ENCODE measurements around the gene PDZRN3. TPM values are rescaled to one million over a fixed set of nuclear protein-coding genes. Genes with fewer than 3 reads are reported as not detected.

The PDZRN3 gene
- total RNA-seq, 2 experiments from 2014 or later, result not detected

- ChIA-PET POLR2A (no interaction called here), CTCF (no interaction called here)
- no peak overlapping the region for H3K27ac Mint-ChIP-seq
- peaks cover 3% of the 10 kb centered on the region for H3K27me3 Mint-ChIP-seq
- no peak for DNase-seq
- H3K36me3 Mint-ChIP-seq, result no peaks in the 10 kb centered on the region
- H3K9me3 Mint-ChIP-seq, result no peaks in the 10 kb centered on the region
- no peaks in the 10 kb centered on the region for H3K4me1 Mint-ChIP-seq (ENCODE audit: low read depth)
- no peak overlapping the region for H3K4me3 Mint-ChIP-seq
- intact Hi-C loops (cut with micrococcal nuclease), result no loop called here
These were observed 201.6 kb downstream of the PDZRN3 start for GRCh38 chr3:73423116-73423515.

DNA sequence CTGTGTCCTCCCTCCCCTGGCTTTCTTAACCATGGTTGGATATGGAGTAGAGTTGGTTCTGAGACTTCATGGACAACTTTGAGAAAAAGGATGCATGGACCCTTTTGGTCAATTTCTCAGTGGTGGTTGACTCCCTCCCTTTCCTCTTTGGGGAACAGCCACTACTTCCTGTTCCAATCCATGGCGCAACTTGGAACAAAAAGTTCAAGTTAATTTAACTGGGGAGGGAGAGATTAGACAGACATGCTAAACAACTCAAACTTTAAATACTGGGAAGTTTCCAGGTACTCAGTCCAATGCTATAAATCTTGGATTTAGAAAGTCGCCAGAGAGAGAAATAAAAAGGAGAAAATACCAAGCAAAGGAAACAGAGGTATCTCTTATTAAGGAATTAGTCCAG lies 202.2 kb downstream of the PDZRN3 start:
- intact Hi-C loops (cut with micrococcal nuclease), result no loop called here
- DNase-seq, result no peak
- Mint-ChIP-seq H3K27ac (no peak overlapping the region), H3K27me3 (peaks cover 3% of the 10 kb centered on the region), H3K4me3 (no peak overlapping the region), H3K4me1 (ENCODE audit: low read depth) (no peaks in the 10 kb centered on the region), H3K36me3 (no peaks in the 10 kb centered on the region), H3K9me3 (no peaks in the 10 kb centered on the region)
- ChIA-PET CTCF (no interaction called here), POLR2A (no interaction called here)

DNA sequence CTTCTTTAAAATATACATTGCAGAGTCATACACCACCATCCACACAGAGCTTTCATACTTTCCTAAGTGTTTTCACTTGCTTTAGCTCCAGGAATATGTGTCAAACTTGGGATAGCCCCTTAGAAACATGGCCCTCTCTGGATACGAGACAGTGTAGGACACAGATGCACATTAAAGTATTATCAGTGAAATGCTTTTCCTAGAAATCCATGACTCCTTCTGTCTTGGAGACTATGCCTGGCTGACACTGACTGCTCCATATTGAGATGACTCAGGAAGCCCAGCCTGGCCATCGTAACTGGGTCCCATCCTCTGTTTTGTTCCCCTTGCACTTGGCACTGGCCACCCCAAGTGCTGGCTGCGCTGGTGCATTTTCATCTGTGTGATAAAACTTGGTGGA lies 204.8 kb downstream of the PDZRN3 start:
- H3K4me1 Mint-ChIP-seq (ENCODE audit: low read depth), result no peaks in the 10 kb centered on the region
- H3K27me3 Mint-ChIP-seq, result peaks cover 3% of the 10 kb centered on the region
- no peaks in the 10 kb centered on the region for H3K36me3 Mint-ChIP-seq
- H3K27ac Mint-ChIP-seq, result no peak overlapping the region
- H3K9me3 Mint-ChIP-seq, result no peaks in the 10 kb centered on the region
- DNase-seq, result no peak
- CTCF ChIA-PET, result interaction anchor here (0.7 kb wide), 1 partner anchor 411 kb away, joined by 3 read pairs; no protein-coding TSS in a partner anchor
- no peak overlapping the region for H3K4me3 Mint-ChIP-seq
- intact Hi-C loops (cut with micrococcal nuclease), result no loop called here
- POLR2A ChIA-PET, result no interaction called here

DNA sequence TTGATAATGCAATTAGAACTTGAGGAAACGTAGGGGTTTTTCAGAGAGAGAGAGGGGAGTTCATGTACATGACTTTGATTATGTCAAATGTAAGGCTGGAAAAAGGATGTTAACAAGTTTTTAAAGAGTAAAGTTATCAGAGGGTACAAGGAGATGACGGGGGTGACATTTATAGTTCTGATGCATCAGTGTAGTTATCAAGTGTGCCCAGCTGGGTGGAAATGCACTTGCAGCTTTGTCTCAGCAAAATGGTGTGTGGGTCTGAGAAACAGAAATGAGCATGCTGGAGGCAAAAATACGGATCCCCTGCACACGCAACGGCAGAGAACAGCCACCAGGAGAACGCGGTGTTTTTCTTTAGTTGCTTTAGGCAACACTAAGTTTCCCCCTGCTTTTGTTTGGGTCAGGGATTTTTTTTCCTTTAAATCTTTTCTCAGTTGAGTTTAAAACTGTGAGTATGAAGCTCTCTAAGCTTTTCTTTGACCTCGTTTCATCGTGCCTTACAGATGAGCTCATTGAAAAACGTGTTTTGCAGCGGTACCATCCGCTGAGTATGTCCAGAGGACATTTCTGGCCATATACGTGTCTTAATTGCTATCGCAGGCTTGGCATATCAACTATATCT lies 205.4 kb downstream of the PDZRN3 start:
- Mint-ChIP-seq H3K36me3 (no peaks in the 10 kb centered on the region), H3K4me3 (no peak overlapping the region), H3K27ac (no peak overlapping the region), H3K27me3 (peaks cover 3% of the 10 kb centered on the region), H3K9me3 (no peaks in the 10 kb centered on the region), H3K4me1 (ENCODE audit: low read depth) (no peaks in the 10 kb centered on the region)
- ChIA-PET POLR2A (no interaction called here), CTCF (interaction anchor here (0.7 kb wide), 1 partner anchor 412 kb away, joined by 3 read pairs; no protein-coding TSS in a partner anchor)
- DNase-seq, result no peak
- intact Hi-C loops (cut with micrococcal nuclease), result no loop called here

GRCh38 chr3:73418681-73419080 lies 206.1 kb downstream of the PDZRN3 start:
- ChIA-PET CTCF (no interaction called here), POLR2A (no interaction called here)
- H3K36me3 Mint-ChIP-seq, result no peaks in the 10 kb centered on the region
- peaks cover 3% of the 10 kb centered on the region for H3K27me3 Mint-ChIP-seq
- no peak for DNase-seq
- no peaks in the 10 kb centered on the region for H3K4me1 Mint-ChIP-seq (ENCODE audit: low read depth)
- no peak overlapping the region for H3K27ac Mint-ChIP-seq
- H3K9me3 Mint-ChIP-seq, result no peaks in the 10 kb centered on the region
- intact Hi-C loops (cut with micrococcal nuclease), result no loop called here
- H3K4me3 Mint-ChIP-seq, result no peak overlapping the region

DNA sequence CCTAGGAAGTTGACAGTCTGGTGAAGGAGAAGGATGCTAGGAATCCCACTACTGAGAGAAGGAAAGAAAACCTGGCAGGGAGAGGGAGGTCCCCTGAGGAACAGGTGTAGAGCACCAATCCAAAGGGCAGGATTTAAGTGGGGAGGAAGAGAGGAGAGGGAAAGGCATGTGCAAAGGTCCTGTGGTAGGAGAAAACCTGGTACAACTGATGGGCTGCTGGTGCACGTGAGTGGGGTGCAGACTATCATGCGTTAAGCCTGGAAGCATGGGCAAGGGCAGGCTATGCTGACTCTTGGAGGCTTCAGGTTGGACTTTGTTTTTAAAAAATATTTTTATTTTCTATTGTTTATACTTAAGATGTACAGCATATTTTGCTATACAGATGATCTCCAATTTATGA lies 209.6 kb downstream of the PDZRN3 start:
- DNase-seq, result no peak
- Mint-ChIP-seq H3K4me1 (ENCODE audit: low read depth) (no peaks in the 10 kb centered on the region), H3K36me3 (no peaks in the 10 kb centered on the region), H3K27ac (no peak overlapping the region), H3K4me3 (no peak overlapping the region), H3K9me3 (no peaks in the 10 kb centered on the region), H3K27me3 (no peaks in the 10 kb centered on the region)
- CTCF ChIA-PET, result no interaction called here
- intact Hi-C loops (cut with micrococcal nuclease), result no loop called here
- POLR2A ChIA-PET, result no interaction called here

- CTCF ChIA-PET, result no interaction called here
- Mint-ChIP-seq H3K36me3 (no peaks in the 10 kb centered on the region), H3K27me3 (no peaks in the 10 kb centered on the region), H3K27ac (no peak overlapping the region), H3K4me3 (no peak overlapping the region), H3K4me1 (ENCODE audit: low read depth) (no peaks in the 10 kb centered on the region), H3K9me3 (no peaks in the 10 kb centered on the region)
- intact Hi-C loops (cut with micrococcal nuclease), result no loop called here
- DNase-seq, result no peak
- POLR2A ChIA-PET, result no interaction called here
These were observed 211.1 kb downstream of the PDZRN3 start for GRCh38 chr3:73413619-73414018.

GRCh38 chr3:73411993-73412392 lies 212.7 kb downstream of the PDZRN3 start:
- Mint-ChIP-seq H3K9me3 (no peaks in the 10 kb centered on the region), H3K4me1 (ENCODE audit: low read depth) (no peaks in the 10 kb centered on the region), H3K4me3 (no peak overlapping the region), H3K36me3 (no peaks in the 10 kb centered on the region), H3K27ac (no peak overlapping the region), H3K27me3 (peaks cover 2% of the 10 kb centered on the region)
- CTCF ChIA-PET, result no interaction called here
- intact Hi-C loops (cut with micrococcal nuclease), result no loop called here
- POLR2A ChIA-PET, result no interaction called here
- no peak for DNase-seq

DNA sequence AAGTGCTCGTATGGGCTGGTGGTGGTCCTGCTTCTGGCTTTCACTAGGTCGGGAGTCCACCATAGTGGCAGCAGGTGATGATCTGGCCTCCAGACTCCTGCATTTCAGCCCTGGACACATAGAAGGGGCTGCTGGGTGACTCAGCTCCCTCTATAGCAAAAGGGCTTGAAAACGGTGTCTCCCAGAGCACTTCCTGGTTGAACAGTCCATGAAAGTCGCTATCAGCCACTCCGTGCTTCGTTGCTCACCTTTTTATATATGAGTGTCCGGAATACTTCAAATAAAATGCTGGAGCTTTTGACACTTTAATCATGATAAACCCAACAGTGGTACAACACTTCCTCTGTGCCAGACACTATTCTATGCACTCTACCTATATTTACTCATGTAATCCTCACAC lies 213.2 kb downstream of the PDZRN3 start:
- intact Hi-C loops (cut with micrococcal nuclease), result no loop called here
- CTCF ChIA-PET, result no interaction called here
- no peaks in the 10 kb centered on the region for H3K36me3 Mint-ChIP-seq

DNA sequence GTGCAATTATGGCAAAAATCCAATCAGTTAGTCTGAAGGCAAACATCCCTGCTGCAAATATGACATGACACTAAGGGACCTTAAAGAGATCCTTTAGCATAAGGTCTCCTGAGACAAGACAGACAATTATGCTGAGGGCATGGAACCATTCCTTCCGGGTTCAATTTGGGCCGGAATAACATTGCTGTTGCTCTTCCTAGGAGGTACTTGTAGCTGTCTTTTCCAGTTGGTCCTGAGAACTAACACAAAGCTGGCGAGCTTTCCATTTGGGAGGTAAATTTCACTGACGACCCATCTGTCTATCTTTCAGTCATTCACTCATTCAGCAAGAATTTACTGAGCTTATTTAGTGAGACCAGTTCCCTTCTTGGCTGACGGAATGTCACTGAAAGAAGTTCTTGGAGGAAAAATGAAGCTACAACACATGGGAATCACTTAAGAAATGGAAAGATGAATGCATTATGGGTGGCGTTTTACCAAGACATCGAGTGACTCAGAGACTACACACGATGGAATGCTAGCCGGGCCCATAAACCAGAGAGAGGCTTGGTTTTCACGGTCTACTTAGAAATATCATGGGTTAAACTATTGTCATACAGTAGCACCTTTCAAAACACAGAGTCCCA lies 215.5 kb downstream of the PDZRN3 start:
- H3K4me3 Mint-ChIP-seq, result no peak overlapping the region
- CTCF ChIA-PET, result no interaction called here

More for the DNA sequence above, 213.2 kb downstream of the PDZRN3 start:
- H3K4me1 Mint-ChIP-seq (ENCODE audit: low read depth), result no peaks in the 10 kb centered on the region
- POLR2A ChIA-PET, result no interaction called here
- H3K27me3 Mint-ChIP-seq, result peaks cover 3% of the 10 kb centered on the region
- no peak overlapping the region for H3K27ac Mint-ChIP-seq
- no peaks in the 10 kb centered on the region for H3K9me3 Mint-ChIP-seq
- H3K4me3 Mint-ChIP-seq, result no peak overlapping the region
- DNase-seq, result no peak

GRCh38 chr3:73408634-73409033 lies 216.1 kb downstream of the PDZRN3 start:
- no peaks in the 10 kb centered on the region for H3K36me3 Mint-ChIP-seq
- H3K4me3 Mint-ChIP-seq, result no peak overlapping the region
- no peaks in the 10 kb centered on the region for H3K9me3 Mint-ChIP-seq
- no peak for DNase-seq
- H3K27ac Mint-ChIP-seq, result no peak overlapping the region
- H3K4me1 Mint-ChIP-seq (ENCODE audit: low read depth), result no peaks in the 10 kb centered on the region
- POLR2A ChIA-PET, result no interaction called here
- intact Hi-C loops (cut with micrococcal nuclease), result no loop called here
- CTCF ChIA-PET, result no interaction called here
- H3K27me3 Mint-ChIP-seq, result peaks cover 3% of the 10 kb centered on the region

More for the DNA sequence above, 215.5 kb downstream of the PDZRN3 start:
- intact Hi-C loops (cut with micrococcal nuclease), result no loop called here
- Mint-ChIP-seq H3K9me3 (no peaks in the 10 kb centered on the region), H3K36me3 (no peaks in the 10 kb centered on the region), H3K27ac (no peak overlapping the region), H3K27me3 (peaks cover 3% of the 10 kb centered on the region), H3K4me1 (ENCODE audit: low read depth) (no peaks in the 10 kb centered on the region)
- POLR2A ChIA-PET, result no interaction called here
- DNase-seq, result no peak

GRCh38 chr3:73407577-73407976 lies 217.2 kb downstream of the PDZRN3 start:
- Mint-ChIP-seq H3K36me3 (no peaks in the 10 kb centered on the region), H3K27ac (no peak overlapping the region), H3K9me3 (no peaks in the 10 kb centered on the region), H3K4me1 (ENCODE audit: low read depth) (no peaks in the 10 kb centered on the region), H3K4me3 (no peak overlapping the region), H3K27me3 (peaks cover 3% of the 10 kb centered on the region)
- no peak for DNase-seq
- CTCF ChIA-PET, result no interaction called here
- POLR2A ChIA-PET, result no interaction called here
- intact Hi-C loops (cut with micrococcal nuclease), result no loop called here

- Mint-ChIP-seq H3K9me3 (no peaks in the 10 kb centered on the region), H3K4me3 (no peak overlapping the region), H3K36me3 (no peaks in the 10 kb centered on the region), H3K27me3 (peaks cover 3% of the 10 kb centered on the region), H3K27ac (no peak overlapping the region), H3K4me1 (ENCODE audit: low read depth) (no peaks in the 10 kb centered on the region)
- intact Hi-C loops (cut with micrococcal nuclease), result no loop called here
- CTCF ChIA-PET, result no interaction called here
- no peak for DNase-seq
- POLR2A ChIA-PET, result no interaction called here
These were observed 218.9 kb downstream of the PDZRN3 start for GRCh38 chr3:73405853-73406252.
